Measurements from ENCODE around the gene NEURL1. TPM values are rescaled to one million over a fixed set of nuclear protein-coding genes. Genes with fewer than 3 reads are reported as not detected.
A peak's percentile ranks its signal among the peaks of the same experiment; 100 is the strongest.

The NEURL1 gene
- total RNA-seq, 1 donor from 2014 or later, result 1.3 TPM

DNA sequence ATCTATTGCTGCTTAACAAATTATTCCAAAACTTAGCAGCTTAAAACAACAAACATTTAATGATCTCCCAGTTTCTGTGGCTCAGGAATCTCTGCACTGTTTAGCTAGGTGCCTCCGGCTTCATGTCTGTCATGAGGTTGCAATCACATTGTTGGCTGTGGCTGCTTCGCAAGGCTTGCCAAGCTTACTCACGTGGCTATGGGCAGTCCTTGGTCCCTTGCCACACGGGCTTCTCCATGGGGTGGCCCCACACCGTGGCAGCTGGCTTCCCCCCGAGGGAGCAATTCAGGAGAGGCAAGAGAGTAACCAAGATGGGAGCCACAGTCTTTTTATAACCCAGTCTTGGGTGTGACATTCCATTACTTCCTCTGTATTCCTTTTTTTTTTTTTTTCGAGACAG is 67.4 kb downstream of the NEURL1 start:
- no peak overlapping the region for H3K4me3 ChIP-seq (ENCODE audit: low read depth, low read length)
- peaks cover 34% of the 10 kb centered on the region for H3K27me3 ChIP-seq (ENCODE audit: control insufficient read depth, insufficient read depth, low read length)
- no peak for DNase-seq (ENCODE audit: low read depth)
- TF ChIP-seq, protein P1, sequence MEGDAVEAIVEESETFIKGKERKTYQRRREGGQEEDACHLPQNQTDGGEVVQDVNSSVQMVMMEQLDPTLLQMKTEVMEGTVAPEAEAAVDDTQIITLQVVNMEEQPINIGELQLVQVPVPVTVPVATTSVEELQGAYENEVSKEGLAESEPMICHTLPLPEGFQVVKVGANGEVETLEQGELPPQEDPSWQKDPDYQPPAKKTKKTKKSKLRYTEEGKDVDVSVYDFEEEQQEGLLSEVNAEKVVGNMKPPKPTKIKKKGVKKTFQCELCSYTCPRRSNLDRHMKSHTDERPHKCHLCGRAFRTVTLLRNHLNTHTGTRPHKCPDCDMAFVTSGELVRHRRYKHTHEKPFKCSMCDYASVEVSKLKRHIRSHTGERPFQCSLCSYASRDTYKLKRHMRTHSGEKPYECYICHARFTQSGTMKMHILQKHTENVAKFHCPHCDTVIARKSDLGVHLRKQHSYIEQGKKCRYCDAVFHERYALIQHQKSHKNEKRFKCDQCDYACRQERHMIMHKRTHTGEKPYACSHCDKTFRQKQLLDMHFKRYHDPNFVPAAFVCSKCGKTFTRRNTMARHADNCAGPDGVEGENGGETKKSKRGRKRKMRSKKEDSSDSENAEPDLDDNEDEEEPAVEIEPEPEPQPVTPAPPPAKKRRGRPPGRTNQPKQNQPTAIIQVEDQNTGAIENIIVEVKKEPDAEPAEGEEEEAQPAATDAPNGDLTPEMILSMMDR (IDR thresholded peaks at IDR 0.05; ENCODE audit: insufficient read depth, low read length, poor library complexity, severe bottlenecking), result no peak
- H3K36me3 ChIP-seq (ENCODE audit: control insufficient read depth, insufficient read depth, low read length), result no peaks in the 10 kb centered on the region

DNA sequence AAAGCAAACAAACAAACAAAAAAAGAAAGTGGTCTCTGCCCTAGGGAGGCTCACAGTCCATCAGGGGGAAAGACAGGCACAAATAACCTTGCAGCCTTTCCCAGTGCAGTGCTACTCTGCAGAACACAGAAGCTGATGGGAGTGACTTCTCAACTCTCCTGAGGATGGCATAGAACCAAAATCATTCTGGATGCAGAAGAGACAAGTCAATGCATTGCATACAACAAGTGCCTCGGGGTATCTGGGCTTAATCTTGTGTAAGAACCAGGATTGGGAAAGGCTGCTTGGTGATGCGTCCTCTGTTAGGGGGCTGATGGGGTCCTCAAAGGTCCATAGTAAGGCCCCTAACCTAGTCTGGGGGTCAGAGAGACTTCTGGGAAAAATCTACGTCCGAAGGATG is 68.9 kb downstream of the NEURL1 start:
- Histone ChIP-seq H3K36me3 (ENCODE audit: control insufficient read depth, insufficient read depth, low read length) (no peaks in the 10 kb centered on the region), H3K27me3 (ENCODE audit: control insufficient read depth, insufficient read depth, low read length) (peaks cover 22% of the 10 kb centered on the region), H3K4me3 (ENCODE audit: low read depth, low read length) (no peak overlapping the region)
- TF ChIP-seq, protein P1 (IDR thresholded peaks at IDR 0.05; ENCODE audit: insufficient read depth, low read length, poor library complexity, severe bottlenecking), result no peak
- DNase-seq (ENCODE audit: low read depth), result no peak

DNA sequence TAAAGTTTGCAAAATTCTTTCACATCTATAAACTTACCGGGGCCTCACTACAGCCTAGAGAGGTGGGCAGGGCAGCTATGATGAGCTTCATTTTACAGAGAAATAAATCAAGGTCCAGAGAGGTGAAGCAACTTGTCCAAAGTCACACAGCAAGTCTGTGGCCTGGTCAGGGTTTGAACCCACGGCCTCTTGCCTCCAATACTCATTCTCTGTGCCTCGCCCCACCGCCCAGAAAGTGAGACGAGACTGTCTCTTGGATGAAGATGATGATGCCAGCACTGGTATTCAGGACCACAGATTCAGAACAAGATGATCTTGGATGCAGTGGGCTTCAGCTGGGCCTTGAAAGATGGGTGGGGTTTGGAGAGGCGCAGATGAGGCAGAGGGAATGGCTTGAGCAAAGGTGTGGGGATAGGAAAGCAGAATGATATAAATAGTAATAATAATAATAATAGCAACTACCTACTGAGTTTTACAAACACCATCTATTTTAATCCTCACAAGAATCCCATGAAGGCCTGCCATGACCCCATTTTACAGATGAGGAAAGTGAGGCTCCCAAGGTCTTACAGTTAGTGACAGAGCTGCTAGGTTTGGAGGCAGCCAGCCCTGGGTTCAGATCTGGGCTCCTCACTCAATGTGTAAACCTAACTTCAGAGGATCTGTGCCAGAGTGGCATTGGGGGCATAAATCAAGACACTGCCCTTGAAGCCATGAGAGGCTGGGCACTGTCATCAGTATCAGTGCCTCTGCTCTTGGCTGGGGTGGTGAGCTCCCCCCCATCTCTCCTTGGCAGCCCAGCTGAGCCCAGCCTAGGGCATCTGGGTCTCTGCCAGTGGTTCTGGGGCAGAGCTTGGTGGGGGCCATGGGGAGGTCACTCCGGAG is 70.0 kb downstream of the NEURL1 start:
- H3K27me3 ChIP-seq (ENCODE audit: control insufficient read depth, insufficient read depth, low read length), result peaks cover 20% of the 10 kb centered on the region
- DNase-seq (ENCODE audit: low read depth), result no peak
- TF ChIP-seq, protein P1 (IDR thresholded peaks at IDR 0.05; ENCODE audit: insufficient read depth, low read length, poor library complexity, severe bottlenecking), result no peak
- H3K36me3 ChIP-seq (ENCODE audit: control insufficient read depth, insufficient read depth, low read length), result no peaks in the 10 kb centered on the region
- no peak overlapping the region for H3K4me3 ChIP-seq (ENCODE audit: low read depth, low read length)

DNA sequence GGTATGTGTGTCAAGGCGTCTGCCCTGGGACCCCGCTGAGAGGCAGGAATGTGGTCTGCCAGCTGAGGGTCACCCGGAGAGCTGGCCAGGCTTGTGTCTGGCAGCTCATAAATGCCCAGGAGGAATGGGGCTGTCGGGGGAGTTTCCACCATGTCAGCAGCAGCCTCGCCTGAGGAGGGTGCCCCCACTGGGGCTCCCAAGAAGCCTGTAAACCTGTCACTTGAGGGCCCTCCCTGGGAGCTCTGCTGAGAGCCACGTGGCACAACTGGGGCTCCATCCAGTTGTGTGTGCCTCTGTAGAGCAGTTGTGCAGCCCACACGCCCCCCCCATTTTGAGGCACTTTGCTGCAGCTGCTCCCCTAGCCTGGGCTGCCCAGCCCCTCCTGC is 70.6 kb downstream of the NEURL1 start:
- TF ChIP-seq, protein P1 (IDR thresholded peaks at IDR 0.05; ENCODE audit: insufficient read depth, low read length, poor library complexity, severe bottlenecking), result no peak
- Histone ChIP-seq H3K27me3 (ENCODE audit: control insufficient read depth, insufficient read depth, low read length) (peaks cover 15% of the 10 kb centered on the region), H3K36me3 (ENCODE audit: control insufficient read depth, insufficient read depth, low read length) (no peaks in the 10 kb centered on the region), H3K4me3 (ENCODE audit: low read depth, low read length) (no peak overlapping the region)
- DNase-seq (ENCODE audit: low read depth), result no peak

DNA sequence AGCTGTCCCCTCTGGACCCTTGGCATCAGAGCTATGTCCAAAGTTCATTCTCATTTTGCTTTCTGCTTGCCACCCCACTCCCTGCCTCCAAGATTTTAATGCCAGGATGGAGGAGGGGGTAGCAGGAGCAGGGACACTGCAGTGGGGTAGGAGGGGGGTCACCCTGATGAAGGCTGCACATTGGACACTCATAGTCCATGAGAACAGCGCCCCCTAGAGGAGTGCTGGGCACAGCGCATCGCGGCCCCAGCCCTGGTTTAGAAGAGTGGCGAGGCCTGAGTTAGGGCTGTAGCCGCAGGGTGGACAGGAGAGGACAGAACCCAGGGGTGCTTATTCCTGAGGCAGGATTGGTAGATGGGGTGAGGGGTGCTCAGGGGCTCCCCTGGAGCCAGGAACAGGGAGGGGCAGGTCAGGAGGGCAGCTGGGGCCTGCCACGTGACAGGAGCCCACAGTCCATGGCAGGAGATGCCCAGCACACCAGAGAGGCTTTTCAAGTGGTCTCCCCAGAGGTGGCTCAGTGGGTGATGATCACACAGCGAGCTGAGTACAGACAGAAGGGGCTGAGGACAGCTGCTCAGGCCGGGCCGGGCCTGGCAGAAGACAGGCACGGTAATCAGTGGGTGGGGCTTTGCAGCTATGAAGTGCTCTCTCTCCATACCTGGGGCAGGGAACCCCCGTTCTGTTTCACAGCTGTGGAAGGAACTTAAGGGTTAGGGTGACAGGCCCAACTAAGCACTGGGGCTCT is 71.4 kb downstream of the NEURL1 start:
- no peak for DNase-seq (ENCODE audit: low read depth)
- Histone ChIP-seq H3K36me3 (ENCODE audit: control insufficient read depth, insufficient read depth, low read length) (no peaks in the 10 kb centered on the region), H3K27me3 (ENCODE audit: control insufficient read depth, insufficient read depth, low read length) (peaks cover 7% of the 10 kb centered on the region), H3K4me3 (ENCODE audit: low read depth, low read length) (no peak overlapping the region)
- TF ChIP-seq, protein P1 (IDR thresholded peaks at IDR 0.05; ENCODE audit: insufficient read depth, low read length, poor library complexity, severe bottlenecking), result peak; percentile 61
